ENCODE measurements around the gene TIAM2. TPM values are rescaled to one million over a fixed set of nuclear protein-coding genes. Genes with fewer than 3 reads are reported as not detected.

TIAM2 gene
- total RNA-seq, 1 donor from 2014 or later, result 6.2 TPM

- Histone ChIP-seq H3K27me3 (no peaks in the 10 kb centered on the region), H3K4me1 (no peaks in the 10 kb centered on the region), H3K4me3 (no peak overlapping the region), H3K27ac (no peak overlapping the region), H3K9me3 (no peaks in the 10 kb centered on the region), H3K36me3 (no peaks in the 10 kb centered on the region)
- DNase-seq, result no peak
- no peak for ATAC-seq
- no peak for TF ChIP-seq CTCF (IDR thresholded peaks at IDR 0.05)
- intact Hi-C loops (cut with DNase I), result no loop called here
These were observed 281.5 kb downstream of the TIAM2 start for GRCh38 chr6:155276638-155277037.

- ATAC-seq, result no peak
- DNase-seq, result no peak
- H3K27me3 ChIP-seq, result no peaks in the 10 kb centered on the region
- H3K4me1 ChIP-seq, result no peaks in the 10 kb centered on the region
- H3K27ac ChIP-seq, result no peak overlapping the region
- no peaks in the 10 kb centered on the region for H3K9me3 ChIP-seq
- peaks cover 7% of the 10 kb centered on the region for H3K36me3 ChIP-seq
- TF ChIP-seq CTCF (IDR thresholded peaks at IDR 0.05), result no peak
- intact Hi-C loops (cut with DNase I), result no loop called here
- no peak overlapping the region for H3K4me3 ChIP-seq
These were observed 283.4 kb downstream of the TIAM2 start for GRCh38 chr6:155278319-155279049.

- intact Hi-C loops (cut with DNase I), result no loop called here
- no peak for TF ChIP-seq CTCF (IDR thresholded peaks at IDR 0.05)
These were observed 289.7 kb downstream of the TIAM2 start for GRCh38 chr6:155284775-155285174.

DNA sequence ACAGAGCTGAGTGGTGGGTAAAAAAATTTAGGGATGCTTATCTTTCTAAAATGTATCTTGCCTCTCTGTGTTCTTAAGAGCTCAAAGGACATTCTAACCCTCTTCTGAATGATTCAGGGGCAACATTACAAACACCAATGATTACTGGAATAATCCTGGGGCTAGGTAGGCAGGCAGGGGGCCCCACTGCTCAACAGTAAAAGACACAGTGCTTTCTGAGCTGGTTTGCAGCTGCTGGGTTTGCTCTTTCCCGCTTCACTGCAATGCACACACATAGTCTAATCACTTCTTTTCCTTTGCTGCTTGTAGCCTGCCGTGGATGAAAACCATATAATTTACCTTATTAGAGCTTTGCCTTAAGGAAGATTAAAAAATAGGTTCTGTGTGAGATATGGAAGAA lies 292.6 kb downstream of the TIAM2 start:
- Histone ChIP-seq H3K27me3 (no peaks in the 10 kb centered on the region), H3K36me3 (peaks cover 30% of the 10 kb centered on the region), H3K27ac (no peak overlapping the region), H3K9me3 (no peaks in the 10 kb centered on the region), H3K4me1 (no peaks in the 10 kb centered on the region), H3K4me3 (no peak overlapping the region)
- no peak for TF ChIP-seq CTCF (IDR thresholded peaks at IDR 0.05)
- DNase-seq (no peak), ATAC-seq (no peak)
- intact Hi-C loops (cut with DNase I), result no loop called here

More at GRCh38 chr6:155284775-155285174, 289.7 kb downstream of the TIAM2 start:
- H3K36me3 ChIP-seq, result peaks cover 37% of the 10 kb centered on the region
- ATAC-seq, result no peak
- no peak overlapping the region for H3K27ac ChIP-seq
- no peak for DNase-seq
- no peaks in the 10 kb centered on the region for H3K27me3 ChIP-seq
- H3K4me3 ChIP-seq, result no peak overlapping the region
- no peaks in the 10 kb centered on the region for H3K9me3 ChIP-seq
- no peaks in the 10 kb centered on the region for H3K4me1 ChIP-seq

- intact Hi-C loops (cut with DNase I), result no loop called here
- Histone ChIP-seq H3K4me3 (no peak overlapping the region), H3K36me3 (peaks cover 18% of the 10 kb centered on the region), H3K27me3 (no peaks in the 10 kb centered on the region), H3K27ac (no peak overlapping the region), H3K9me3 (no peaks in the 10 kb centered on the region), H3K4me1 (no peaks in the 10 kb centered on the region)
- TF ChIP-seq CTCF (IDR thresholded peaks at IDR 0.05), result no peak
- ATAC-seq (no peak), DNase-seq (no peak)
These were observed 295.4 kb downstream of the TIAM2 start for GRCh38 chr6:155290491-155290890.
